Epithelial cell of esophagus (primary cell): ENCODE measurements around the gene MBD3.

Experiments used
- DNase-seq: peaks from one replicate; pipeline ENCODE4 v3.0.0; 2010; ENCODE audit warnings: low read depth
- H3K4me3 ChIP-seq: 2 replicates; pipeline ENCODE4 v1.5.1; 2011; ENCODE audit warnings: mild to moderate bottlenecking, low read length, control low read depth
- CTCF ChIP-seq: IDR thresholded peaks from 2 replicates; pipeline ENCODE4 v1.5.1; 2011; ENCODE audit warnings: low read depth, mild to moderate bottlenecking, low read length, control low read depth, inconsistent platforms; ENCODE audit not compliant: insufficient read depth; ENCODE audit errors: missing control alignments

The MBD3 gene

GRCh38 chr19:1556390-1557070, 36.1 kb downstream of the MBD3 start:
- no peak for DNase-seq
- no peak overlapping the region for H3K4me3 ChIP-seq
- TF ChIP-seq CTCF: no peak

DNA sequence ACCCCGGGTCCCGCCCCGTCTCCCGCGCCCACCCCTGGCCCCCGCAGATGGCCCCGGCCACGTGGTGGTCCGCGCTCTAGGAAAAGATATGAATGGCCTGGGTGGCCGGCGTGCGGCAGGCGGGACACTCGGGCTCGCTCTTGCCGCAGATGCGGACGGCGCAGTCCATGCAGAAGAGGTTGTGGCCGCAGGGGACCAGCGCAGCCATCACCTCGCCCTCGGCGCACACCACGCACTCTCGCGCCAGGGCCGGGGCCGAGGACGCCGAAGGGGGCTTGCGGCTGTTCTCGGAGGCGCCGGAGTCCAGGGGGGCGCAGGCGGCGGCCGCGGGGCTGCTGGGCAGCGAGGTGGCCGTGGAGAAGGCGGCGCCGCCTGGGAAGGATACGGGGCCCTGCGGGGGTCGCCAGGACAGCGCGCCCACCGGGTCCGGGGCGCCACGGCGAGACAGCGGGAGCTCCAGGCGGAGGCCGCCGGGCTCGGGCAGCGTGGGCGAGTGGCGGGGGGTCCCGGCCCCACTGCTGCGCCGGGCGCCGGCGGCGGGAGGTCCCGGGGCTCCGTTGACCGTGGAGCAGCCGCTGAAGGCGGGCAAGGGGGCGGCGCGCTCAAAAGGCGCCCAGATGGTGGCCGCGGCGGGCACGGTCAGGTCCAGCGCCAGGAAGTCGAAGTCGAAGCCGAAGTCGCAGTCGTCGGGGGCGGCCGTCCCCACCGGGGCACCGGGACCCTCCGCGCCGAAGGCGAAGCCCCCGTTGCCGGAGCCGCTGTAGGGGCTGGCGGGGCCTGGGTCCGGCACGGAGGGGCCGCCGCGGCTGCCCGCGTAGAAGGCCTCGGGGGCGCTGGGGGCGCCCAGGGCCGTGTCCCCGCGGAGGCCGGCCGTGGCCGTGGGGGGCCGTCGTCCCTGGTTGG, 36.9 kb downstream of the MBD3 start:
- no peak for TF ChIP-seq CTCF
- no peak for DNase-seq

GRCh38 chr19:1554968-1555367, 37.7 kb downstream of the MBD3 start:
- no peak overlapping the region for H3K4me3 ChIP-seq
- no peak for TF ChIP-seq CTCF
- no peak for DNase-seq

More for the DNA sequence above, 36.9 kb downstream of the MBD3 start:
- H3K4me3 ChIP-seq: no peak overlapping the region

- TF ChIP-seq CTCF: no peak
- no peak overlapping the region for H3K4me3 ChIP-seq
- no peak for DNase-seq
Measured at GRCh38 chr19:1553415-1553814, 39.2 kb downstream of the MBD3 start.

- DNase-seq: no peak
- no peak overlapping the region for H3K4me3 ChIP-seq
- no peak for TF ChIP-seq CTCF
Measured at GRCh38 chr19:1551068-1552040, 41.3 kb downstream of the MBD3 start.

- no peak overlapping the region for H3K4me3 ChIP-seq
- TF ChIP-seq CTCF: no peak
- no peak for DNase-seq
Measured at GRCh38 chr19:1549332-1549945, 43.2 kb downstream of the MBD3 start.
